GM18907 (cell line): ENCODE measurements around the gene ITGB5.

Source experiments
- ATAC-seq: cut with Tn5 transposase; IDR thresholded peaks from one replicate; pipeline ENCODE4 v1.9.1; 2021; ENCODE audit warnings: mild to moderate bottlenecking, moderate library complexity; ENCODE audit not compliant: unreplicated experiment

ITGB5 gene

GRCh38 chr3:124816206-124816605, 71.0 kb downstream of the ITGB5 start:
- ATAC-seq = no peak

DNA sequence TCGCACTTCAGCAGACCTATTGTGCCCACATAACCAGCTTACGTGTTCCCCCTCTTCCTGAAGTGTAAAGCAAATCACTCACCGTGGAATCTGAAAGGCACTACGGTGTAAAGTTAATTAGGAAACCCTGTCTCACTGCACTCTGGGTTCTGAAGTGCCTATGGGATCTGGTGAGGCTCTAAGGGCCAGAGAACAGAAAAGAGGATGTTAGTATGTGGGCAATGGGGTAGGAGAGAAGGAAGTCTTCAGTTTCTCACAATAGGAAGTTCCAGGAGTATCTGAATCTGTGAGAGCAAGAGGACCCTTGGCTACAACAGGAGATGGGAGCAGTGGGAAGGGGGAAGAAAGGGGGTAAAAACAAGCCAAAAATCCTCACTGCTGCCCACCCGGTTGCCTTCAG, 71.4 kb downstream of the ITGB5 start:
- no peak for ATAC-seq

GRCh38 chr3:124814620-124815421, 72.3 kb downstream of the ITGB5 start:
- no peak for ATAC-seq

GRCh38 chr3:124813541-124813940, 73.6 kb downstream of the ITGB5 start:
- ATAC-seq = no peak

GRCh38 chr3:124812291-124813265, 74.6 kb downstream of the ITGB5 start:
- no peak for ATAC-seq

- ATAC-seq = no peak
Observed at GRCh38 chr3:124811436-124811835, 75.7 kb downstream of the ITGB5 start.

DNA sequence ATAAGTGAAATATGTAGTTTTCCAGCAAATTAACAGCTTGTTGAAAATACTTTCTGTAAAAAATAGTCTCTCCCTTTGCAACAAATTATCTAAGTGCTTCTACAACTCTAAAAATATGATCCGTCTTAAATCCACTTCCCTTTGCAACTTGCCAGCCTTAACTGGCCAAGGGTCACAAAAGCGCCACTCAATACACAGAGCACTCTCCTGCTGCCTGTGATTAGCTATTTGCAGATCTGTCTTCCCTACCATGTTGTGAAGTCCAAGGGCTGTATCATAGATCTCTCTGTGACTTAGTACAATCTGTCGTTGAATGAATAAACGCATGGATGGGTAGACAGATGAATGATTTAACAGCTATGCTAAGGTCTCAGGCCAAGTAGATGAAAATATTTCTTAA, 76.2 kb downstream of the ITGB5 start:
- ATAC-seq = no peak

GRCh38 chr3:124809039-124809438, 78.1 kb downstream of the ITGB5 start:
- no peak for ATAC-seq

DNA sequence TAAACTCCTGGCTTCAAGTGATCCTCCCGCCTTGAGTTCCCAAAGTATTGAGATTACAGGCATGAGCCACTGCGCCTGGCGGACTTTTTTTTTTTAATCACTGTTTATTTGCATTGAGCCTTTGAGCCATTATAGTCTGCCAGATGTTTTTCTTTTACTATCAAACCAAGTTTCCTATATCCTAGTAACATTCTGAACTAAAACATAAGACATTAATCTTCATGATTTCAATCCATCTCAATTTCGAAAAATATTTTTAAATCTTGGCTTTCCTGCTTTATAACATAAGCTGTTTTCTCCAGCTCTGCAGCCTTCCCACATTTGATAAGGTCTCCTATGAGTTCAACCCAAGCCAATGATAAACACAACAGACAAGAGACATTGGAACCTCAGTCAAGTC, 81.5 kb downstream of the ITGB5 start:
- ATAC-seq = no peak

GRCh38 chr3:124804875-124805274, 82.3 kb downstream of the ITGB5 start:
- ATAC-seq = no peak

GRCh38 chr3:124802702-124803101, 84.5 kb downstream of the ITGB5 start:
- no peak for ATAC-seq

DNA sequence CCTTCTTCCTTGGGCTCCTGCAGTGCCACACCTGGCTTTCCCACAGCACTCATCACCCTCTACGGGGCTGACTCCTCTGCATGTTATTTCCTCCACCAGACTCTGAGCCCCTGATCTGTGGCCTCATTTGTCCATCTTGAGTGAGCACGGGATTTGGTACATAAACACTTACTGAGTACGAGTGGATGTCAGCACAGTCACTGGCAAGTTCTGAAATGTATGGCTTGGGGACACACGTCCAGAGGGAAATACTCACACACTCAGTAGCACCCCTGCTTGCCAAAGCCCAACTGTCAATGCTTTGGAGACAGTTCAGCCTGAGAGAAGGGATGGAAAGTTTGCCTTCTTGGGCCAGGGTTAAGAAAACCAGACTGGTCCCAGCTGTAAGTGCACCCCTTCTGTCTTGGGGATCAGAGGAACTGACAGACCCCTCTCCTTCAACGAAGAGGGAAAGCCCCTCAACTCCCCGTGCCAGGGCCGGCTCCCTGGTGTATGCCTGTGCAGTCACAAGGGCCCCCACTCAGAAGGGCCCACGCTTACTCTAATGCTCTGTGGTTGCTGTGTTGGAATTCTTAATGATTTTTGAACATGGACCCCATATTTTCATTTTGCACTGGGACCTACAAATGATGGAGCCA, 85.0 kb downstream of the ITGB5 start:
- ATAC-seq = no peak

DNA sequence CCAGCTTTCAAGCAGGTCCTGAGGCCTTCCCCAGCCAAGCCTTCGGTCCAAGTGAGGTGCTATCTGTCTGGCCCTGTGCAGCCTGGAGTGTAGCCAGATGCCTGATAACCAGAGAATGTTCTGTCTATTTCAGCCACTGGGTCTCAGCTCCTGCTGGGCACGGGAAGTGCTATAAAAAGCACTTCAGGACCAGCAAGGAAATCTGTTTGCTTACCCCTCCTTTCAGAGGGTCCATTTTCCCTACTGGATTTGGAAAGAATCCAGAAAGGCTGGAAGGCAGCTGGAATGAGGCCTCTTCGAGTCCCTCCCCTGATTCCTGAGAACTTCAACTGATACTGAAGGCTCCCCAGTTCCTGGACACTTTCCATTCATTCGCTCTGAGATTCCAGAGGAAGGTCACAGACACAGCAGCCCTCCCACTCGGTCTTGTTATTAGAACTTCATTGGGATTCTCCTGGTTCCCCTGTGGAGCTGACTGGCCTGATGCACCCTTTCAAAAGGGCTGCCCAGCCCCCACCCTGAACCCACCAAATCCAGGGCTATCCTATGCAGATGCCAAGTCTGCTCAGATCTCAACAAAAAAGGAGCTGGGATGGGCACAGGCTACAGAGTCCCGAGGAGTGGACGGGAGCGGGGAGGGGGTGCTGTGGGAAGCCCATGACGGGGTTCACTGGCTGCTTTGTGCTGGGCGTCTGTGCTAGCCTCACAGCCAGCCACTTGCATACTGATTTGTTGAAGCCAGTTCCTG, 86.5 kb downstream of the ITGB5 start:
- no peak for ATAC-seq

- no peak for ATAC-seq
Observed at GRCh38 chr3:124800076-124800475, 87.1 kb downstream of the ITGB5 start.

- ATAC-seq = no peak
Observed at GRCh38 chr3:124799676-124800075, 87.5 kb downstream of the ITGB5 start.

DNA sequence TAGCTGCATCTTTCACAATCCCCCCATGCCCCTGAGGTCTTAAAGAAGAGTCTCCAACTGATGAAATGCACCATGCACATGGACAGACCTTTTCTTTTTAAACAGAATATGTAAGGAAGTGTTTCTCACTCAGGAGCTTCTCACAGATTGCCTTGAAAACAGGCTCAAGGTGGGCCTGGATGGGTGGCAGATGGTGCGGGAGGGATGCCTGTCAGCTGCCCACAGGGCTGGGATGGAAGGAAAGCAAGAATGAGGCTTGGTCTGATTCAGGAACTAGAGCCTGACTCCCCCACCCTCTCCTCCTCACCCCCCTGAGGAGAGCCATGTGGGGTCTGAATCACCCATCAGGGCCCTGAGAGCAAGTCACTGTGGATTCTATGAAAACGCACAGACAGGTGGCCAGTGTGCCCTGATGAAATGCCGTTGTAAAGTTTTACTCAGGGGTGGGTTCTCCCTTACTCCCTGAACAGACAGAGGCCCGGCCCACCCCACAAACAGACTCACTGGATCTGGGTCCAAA, 89.7 kb downstream of the ITGB5 start:
- ATAC-seq = no peak

GRCh38 chr3:124796477-124796876, 90.7 kb downstream of the ITGB5 start:
- no peak for ATAC-seq

DNA sequence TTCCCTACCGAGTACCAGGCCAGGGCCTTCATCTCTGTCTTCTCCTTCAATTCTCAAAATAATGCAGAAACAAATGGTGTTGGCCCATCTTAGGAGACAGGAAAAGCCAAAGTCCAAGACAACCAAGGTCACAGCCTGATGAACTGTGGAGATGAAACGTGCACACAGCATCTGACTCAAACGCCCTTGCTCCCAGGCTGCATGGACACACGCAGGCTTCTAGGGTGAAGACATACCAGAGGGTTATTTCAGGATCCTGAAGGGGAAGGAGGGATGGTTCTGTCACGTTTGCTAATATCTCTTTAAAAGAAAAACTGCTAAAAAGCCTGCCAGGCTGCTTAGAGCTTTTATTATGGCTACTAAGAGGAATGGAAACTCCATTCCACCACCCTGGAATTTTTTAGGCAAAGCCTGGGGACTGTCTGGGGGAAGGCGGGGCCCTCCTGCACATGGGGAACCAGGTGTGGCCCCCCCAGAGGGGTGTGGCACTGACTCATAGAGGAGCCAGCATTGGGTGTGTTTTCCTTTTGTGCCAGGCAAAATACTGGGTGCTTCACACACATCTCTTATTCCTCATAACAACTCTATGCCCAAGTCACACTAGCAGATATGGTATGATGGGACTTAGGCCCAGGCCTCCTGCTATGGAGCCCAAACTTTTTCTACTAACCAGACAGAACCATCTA, 94.0 kb downstream of the ITGB5 start:
- no peak for ATAC-seq

DNA sequence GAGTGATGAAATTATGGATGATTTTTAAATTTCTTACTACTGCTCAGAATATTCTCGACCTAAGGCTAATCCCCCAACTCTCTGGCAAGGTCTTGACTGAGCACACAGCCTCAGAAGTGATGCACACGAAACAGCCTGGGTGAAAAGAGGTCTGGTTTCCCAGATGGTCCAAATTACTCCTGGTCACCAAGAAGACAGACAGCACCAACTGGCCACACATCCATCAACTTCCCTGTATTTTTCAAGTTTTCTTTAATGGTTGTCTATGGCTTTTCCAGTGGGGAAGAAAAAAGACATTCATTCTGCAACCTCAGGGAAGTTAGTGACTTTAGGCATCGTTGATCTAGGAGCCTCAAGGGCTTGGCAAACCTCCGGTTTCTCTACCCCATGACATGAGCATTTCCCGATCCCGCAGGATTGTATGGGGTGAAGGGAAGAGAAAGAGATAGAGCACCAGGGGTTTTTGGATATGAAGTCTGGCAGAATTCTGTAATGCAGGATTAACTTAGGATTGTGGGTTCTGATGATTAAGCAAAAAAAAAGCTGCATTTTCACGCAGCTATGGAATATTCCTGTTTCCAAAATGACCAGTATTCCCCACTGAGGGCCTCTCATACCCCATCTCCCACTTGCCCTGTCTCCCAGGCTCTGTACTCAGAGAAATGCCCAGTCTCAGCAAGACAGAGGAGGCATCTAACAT, 94.7 kb downstream of the ITGB5 start:
- ATAC-seq = no peak
